ENCODE results near the gene WDR4.
"Not testable (repeated sequence)": the region's sequence is repeated elsewhere in the genome, so short reads cannot be mapped to it uniquely, and the experiment has no call there.

WDR4 gene

GRCh38 chr21:42878993-42879787, at the start of gene WDR4:
TSS of gene WDR4 (minus strand) at chr21:42879539. CDS start at chr21:42879495, 44 bp downstream.
- peak; percentile 95 for DNase-seq

- not testable (repeated sequence) for DNase-seq
These were observed 48.3 kb upstream of the WDR4 start for GRCh38 chr21:42927474-42928200.

GRCh38 chr21:42925114-42925926, 46.0 kb upstream of the WDR4 start, which contains the start of gene ERVH48-1:
TSS of gene ERVH48-1 (minus strand) at chr21:42925630. CDS start at chr21:42919006, 6,624 bp downstream.
- DNase-seq, result no peak

- no peak for DNase-seq
These were observed 45.1 kb upstream of the WDR4 start for GRCh38 chr21:42924433-42924751.

- peak; percentile 96 for DNase-seq
These were observed 44.5 kb upstream of the WDR4 start for GRCh38 chr21:42923553-42924432.

GRCh38 chr21:42922918-42923317, 43.6 kb upstream of the WDR4 start:
- no peak for DNase-seq

GRCh38 chr21:42921927-42922326, 42.6 kb upstream of the WDR4 start:
- DNase-seq, result no peak

- DNase-seq, result no peak
These were observed 39.0 kb upstream of the WDR4 start for GRCh38 chr21:42918291-42918690.

- DNase-seq, result no peak
These were observed 34.1 kb upstream of the WDR4 start for GRCh38 chr21:42913476-42913875.

- not testable (repeated sequence) for DNase-seq
These were observed 32.6 kb upstream of the WDR4 start for GRCh38 chr21:42911920-42912319.

- not testable (repeated sequence) for DNase-seq
These were observed 29.1 kb upstream of the WDR4 start for GRCh38 chr21:42908484-42908883.

- DNase-seq, result no peak
These were observed 26.9 kb upstream of the WDR4 start for GRCh38 chr21:42906233-42906632.

GRCh38 chr21:42905195-42905594, 25.9 kb upstream of the WDR4 start:
- no peak for DNase-seq

- DNase-seq, result no peak
These were observed 24.5 kb upstream of the WDR4 start for GRCh38 chr21:42903817-42904216.

- DNase-seq, result no peak
These were observed 21.1 kb upstream of the WDR4 start for GRCh38 chr21:42900446-42900845.

- peak; percentile 98 for DNase-seq
These were observed 13.8 kb upstream of the WDR4 start, which contains the start of gene NDUFV3 for GRCh38 chr21:42892931-42893755. TSS of gene NDUFV3 (plus strand) at chr21:42893309. CDS start at chr21:42893334, 25 bp downstream.

- DNase-seq, result no peak
These were observed 13.2 kb upstream of the WDR4 start for GRCh38 chr21:42892582-42892930.

- DNase-seq, result peak; percentile 45
These were observed 8.0 kb upstream of the WDR4 start for GRCh38 chr21:42887326-42887725.

GRCh38 chr21:42883921-42884320, 4.6 kb upstream of the WDR4 start:
- DNase-seq, result no peak

- DNase-seq, result no peak
These were observed 1.0 kb upstream of the WDR4 start for GRCh38 chr21:42880352-42880751.

- no peak for DNase-seq
These were observed 704 bp downstream of the WDR4 start for GRCh38 chr21:42878678-42878992.

GRCh38 chr21:42875811-42876210, 3.5 kb downstream of the WDR4 start:
- peak; percentile 34 for DNase-seq
